SK-N-DZ (cell line): Measurements from ENCODE around the gene ATP10B.

Source experiments
- DNase-seq: peaks from one replicate; pipeline ENCODE4 v3.0.0-alpha.2; 2015; ENCODE audit warnings: low spot score

The ATP10B gene

GRCh38 chr5:160555971-160556631 is 295.9 kb downstream of the ATP10B start:
- no peak for DNase-seq

DNA sequence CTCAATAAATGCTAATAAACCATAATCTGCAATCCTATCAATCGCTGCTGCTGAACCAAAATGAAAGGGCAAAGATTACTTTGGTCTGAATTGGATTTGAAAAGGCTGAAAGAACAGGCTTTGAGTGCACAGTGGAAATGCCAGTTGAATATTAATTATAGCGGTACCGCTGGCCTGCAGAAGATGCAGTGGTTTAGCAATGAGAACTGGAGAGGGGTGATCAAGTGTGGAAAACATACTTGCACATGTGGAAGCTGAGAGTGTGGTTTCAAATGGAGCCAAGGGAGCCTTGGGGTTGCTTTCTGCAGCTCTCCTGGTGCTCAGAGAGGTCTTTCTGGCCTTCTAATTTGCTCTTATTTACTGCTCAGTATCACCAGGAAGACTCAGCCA is 296.4 kb downstream of the ATP10B start:
- no peak for DNase-seq

- DNase-seq = no peak
Observed at GRCh38 chr5:160550075-160550474, 301.9 kb downstream of the ATP10B start.

GRCh38 chr5:160548949-160549645 is 302.9 kb downstream of the ATP10B start:
- no peak for DNase-seq

DNA sequence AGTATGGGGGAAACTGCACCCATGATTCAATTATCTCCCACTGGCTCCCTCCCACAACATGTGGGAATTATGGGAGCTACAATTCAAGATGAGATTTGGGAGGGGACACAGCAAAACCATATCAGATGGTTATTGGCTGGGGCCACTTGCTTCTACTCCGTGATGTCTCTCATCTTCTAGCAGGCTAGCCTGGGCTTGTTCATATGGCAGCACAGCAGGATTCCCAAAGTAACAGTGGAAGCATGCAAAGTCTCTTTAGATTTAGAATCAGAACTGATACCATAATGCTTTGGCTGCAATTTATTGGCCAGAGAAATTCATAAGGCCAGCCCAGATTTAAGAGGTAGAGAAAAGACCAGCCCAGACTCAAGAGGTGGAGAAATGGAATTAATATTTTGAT is 304.1 kb downstream of the ATP10B start:
- DNase-seq = no peak

DNA sequence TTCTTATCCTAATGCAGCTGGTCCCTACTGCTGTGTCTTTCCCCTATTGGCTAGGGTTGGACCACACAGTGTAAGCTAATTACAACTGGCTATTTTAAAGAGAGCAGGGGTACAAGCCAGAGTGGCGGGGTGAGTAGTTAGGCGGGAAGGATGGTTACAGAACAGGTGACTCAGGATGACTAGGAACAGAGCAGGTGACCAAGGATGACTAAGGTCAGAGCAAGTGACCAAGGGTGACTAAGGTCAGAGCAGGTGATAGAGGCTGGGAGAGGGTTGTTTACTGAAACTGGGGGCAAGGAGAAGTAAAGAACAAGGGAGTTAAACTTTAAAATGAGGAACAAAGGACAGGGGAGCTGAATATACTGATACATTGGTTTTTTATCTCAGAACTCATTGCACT is 304.9 kb downstream of the ATP10B start:
- no peak for DNase-seq

DNA sequence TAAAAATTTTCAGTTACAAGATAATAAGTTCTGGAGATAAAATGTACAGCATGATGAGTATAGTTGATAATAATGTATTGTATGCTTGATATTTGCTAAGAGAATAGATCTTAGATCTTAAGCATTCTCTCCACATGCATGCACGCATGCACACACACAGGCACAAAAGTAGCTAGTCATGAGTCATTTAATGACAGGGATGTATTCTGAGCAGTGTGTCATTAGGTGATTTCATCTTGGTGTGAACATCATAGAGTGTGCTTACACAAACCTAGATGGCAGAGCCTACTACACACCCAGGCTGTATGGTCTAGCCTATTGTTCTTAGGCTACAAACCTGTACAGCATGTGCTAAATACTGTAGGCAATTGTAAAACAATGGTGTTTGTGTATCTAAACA is 306.2 kb downstream of the ATP10B start:
- no peak for DNase-seq

- no peak for DNase-seq
Observed at GRCh38 chr5:160543395-160543794, 308.6 kb downstream of the ATP10B start.

DNA sequence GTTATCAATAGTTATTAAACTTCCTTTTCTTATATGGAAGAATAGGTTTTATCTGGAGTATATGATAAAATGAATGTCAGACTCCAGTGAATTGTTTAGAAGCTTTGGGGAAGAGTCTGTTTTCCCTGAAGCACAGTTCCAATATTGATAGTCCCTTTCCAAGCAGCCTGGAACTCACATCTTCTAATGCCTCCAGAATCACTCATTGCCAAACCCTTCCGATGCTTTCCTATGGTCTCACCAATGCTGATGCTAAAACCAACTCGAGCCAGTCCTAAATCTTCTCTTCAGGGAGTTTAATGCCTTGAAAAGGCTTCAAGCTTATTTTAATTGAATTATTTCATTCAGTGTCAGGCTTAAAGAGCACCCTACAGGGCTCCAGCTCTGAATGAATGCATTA is 309.2 kb downstream of the ATP10B start:
- no peak for DNase-seq

DNA sequence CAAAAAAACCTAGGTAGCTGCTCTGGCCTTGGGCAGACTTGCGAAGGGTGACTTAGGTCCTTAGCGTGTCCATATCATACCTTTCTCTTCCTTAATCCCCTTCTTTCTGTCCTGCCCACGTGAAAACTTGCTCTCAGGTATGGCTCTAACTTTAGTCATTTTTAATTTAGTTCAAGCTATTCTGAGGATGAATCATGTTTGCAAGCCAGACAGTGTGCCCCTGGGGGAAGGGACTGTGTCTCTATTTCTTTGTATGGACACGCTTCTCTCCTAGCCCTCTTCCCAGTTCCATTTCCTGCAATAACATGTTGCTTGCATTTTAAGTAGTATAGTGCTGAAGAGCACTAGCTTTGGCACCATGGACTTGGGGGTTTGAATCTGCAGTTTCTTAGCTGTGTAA is 309.7 kb downstream of the ATP10B start:
- DNase-seq = no peak

DNA sequence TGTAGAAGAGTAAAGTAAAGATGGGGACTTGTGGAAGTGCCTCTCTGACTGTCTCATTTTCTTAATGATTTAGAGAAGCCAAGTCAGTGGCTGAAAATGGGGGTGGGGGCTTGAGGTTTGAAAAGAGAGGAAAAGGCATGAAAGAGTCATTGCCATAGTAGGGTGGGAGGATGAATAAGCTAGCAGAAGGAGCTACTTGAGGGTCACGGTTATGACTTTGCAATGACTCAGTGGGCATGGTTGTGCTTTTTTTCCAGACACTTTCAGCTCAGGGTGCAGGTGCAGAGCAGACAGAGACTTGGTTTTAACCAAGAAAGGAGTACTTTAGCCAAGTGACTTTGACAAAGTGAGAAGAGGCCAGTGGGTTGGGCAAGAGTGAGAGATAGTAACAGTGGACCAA is 312.6 kb downstream of the ATP10B start:
- DNase-seq = no peak

GRCh38 chr5:160537940-160538339 is 314.1 kb downstream of the ATP10B start:
- no peak for DNase-seq

- no peak for DNase-seq
Observed at GRCh38 chr5:160537116-160537515, 314.9 kb downstream of the ATP10B start.

- DNase-seq = no peak
Observed at GRCh38 chr5:160534914-160535313, 317.1 kb downstream of the ATP10B start.

GRCh38 chr5:160534125-160534524 is 317.9 kb downstream of the ATP10B start:
- no peak for DNase-seq

- DNase-seq = no peak
Observed at GRCh38 chr5:160525471-160526261, 326.3 kb downstream of the ATP10B start.

- DNase-seq = no peak
Observed at GRCh38 chr5:160524827-160525226, 327.2 kb downstream of the ATP10B start.

DNA sequence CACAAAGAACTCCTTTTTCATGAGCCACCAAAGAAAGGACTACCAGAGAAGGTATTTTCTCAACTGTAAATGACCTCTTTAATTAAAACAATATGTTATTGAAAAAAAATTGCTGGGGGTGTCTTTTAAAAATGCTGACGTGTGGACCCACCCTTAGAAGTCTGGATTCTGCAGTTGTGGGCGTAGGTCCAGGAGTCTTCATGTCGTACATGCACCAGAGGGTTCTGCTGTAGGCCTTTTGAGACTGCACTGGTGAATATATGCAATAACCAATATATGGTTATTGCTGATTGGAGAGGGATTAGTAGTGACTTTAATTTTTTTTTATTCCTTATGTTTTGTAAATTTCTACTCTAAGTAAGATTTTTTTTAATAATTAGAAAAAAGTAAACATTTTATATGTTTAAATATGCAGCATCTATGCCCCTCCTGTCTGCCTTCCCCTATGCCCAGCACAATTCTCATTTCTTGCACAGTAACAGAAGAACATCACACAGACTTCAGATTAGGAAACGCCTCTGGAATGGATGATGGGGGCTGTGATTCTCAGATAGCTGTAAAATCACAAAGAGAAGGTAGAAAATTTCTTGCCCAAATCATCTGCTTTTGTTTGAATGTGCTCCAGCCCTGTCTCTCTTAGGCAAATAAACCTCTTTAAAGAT is 328.4 kb downstream of the ATP10B start:
- DNase-seq = no peak

DNA sequence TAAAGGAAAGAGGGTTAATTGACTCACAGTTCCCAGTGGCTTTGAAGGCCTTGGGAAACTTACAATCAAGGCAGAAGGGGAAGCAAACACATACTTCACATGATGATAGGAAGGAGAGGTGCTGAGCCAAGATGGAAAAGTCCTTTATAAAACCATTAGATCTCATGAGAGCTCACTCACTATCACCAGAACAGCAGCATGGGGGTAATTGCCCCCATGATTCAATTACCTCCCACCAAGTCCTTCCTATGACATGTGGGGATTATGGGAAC is 330.7 kb downstream of the ATP10B start:
- DNase-seq = no peak

DNA sequence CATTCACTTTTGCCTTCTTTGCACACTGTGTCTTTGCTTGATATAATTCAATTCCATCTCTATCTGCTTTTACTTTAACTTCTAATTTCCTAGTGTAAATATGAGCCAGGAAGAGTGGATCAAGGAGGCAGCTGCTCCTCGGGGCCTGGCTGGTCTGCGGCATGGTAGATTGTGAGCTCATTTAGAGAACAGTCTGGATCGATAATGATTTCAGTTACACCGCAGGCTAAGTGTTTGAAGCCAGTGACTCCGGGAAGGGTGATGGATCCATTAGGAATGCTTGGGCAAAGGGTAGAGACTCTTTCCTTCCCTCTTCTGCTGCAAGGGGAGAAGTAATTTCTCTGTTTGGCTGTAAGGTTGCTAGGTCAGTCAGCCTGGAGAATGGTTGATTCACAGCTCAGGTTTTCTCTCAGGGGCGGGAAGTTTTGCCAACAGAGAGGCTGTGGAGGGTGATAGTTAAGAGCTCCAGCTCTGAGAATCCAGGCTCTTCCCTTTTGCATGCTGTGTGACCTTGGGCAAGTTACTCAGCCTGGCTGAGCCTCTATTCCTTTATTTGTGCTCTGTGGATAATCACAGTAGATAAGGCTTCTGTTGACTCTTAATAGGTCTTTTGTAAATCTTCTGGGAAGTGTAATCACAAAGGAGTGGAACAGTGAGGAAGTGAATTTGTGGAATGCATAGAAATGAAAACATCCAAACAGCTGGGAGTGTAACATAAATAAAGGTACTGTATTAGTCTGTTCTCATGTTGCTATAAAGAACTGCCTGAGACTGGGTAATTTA is 331.2 kb downstream of the ATP10B start:
- DNase-seq = no peak

- DNase-seq = no peak
Observed at GRCh38 chr5:160516696-160517530, 335.1 kb downstream of the ATP10B start.
